Measurements from ENCODE around the gene NTF4.
A peak's percentile ranks its signal among the peaks of the same experiment; 100 is the strongest.

The NTF4 gene

DNA sequence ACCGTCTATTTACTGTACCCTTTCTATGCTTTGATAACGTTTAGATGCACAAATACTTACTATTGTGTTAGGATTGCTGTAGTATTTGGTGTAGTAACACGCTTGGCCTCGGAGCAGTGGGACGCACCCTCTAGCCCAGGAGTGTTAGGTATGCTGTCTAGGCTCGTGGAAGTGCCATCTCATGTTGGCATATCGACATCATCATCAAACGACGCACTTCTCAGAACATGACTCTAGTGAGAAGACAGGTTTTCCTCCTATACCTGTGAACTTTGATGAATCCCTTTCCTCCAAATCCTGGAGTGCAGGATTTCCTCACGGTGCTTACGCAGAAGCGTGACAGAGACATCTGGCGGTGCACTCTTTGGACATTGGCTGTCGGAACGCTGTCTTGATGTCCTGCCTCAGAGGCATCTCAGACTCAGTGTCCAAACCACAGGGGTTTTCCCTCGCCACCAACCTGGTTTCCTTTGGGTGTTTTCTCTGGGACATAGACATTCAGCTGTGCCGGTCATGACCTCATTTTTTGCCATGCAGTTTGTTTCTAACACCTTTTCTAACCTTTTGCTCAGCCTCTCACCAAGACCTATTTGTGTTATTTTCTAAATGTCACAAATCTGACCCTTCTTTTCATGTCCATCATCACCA is 26.9 kb upstream of the NTF4 start:
- no peak for DNase-seq (ENCODE audit: low spot score)

DNA sequence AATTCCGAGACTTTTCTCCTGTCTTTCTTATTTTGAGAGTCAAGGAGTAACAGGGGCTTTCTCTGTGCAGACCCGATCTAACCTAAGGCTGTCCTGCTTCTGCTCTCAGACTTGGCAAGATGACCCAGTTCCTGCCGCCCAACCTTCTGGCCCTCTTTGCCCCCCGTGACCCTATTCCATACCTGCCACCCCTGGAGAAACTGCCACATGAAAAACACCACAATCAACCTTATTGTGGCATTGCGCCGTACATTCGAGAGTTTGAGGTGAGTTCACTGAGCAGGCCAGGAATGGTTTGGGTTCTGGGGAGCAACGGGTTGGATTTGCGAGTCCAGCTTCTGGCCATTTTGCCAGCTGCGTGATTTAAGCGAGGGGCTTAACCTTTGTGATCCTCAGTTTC is 21.7 kb upstream of the NTF4 start:
- DNase-seq (ENCODE audit: low spot score) = no peak

DNA sequence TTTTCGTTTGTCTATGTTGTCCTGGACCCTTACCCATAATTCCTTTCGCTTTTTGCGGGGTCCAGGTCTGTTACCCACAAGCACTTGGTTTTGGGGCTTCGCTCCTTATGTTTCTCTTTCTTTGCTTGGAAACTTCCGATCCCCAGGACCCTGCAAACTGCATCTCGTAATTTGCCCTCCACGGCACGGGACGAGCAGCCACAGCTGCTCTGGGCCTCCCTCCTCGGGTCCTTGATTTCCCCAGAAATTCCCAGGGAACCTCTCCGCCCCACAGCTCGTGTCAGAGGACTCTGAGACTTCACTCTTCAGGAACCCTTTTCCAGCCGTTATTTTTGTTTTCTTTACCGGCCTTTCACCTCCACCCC is 21.2 kb upstream of the NTF4 start:
- DNase-seq (ENCODE audit: low spot score) = no peak

DNA sequence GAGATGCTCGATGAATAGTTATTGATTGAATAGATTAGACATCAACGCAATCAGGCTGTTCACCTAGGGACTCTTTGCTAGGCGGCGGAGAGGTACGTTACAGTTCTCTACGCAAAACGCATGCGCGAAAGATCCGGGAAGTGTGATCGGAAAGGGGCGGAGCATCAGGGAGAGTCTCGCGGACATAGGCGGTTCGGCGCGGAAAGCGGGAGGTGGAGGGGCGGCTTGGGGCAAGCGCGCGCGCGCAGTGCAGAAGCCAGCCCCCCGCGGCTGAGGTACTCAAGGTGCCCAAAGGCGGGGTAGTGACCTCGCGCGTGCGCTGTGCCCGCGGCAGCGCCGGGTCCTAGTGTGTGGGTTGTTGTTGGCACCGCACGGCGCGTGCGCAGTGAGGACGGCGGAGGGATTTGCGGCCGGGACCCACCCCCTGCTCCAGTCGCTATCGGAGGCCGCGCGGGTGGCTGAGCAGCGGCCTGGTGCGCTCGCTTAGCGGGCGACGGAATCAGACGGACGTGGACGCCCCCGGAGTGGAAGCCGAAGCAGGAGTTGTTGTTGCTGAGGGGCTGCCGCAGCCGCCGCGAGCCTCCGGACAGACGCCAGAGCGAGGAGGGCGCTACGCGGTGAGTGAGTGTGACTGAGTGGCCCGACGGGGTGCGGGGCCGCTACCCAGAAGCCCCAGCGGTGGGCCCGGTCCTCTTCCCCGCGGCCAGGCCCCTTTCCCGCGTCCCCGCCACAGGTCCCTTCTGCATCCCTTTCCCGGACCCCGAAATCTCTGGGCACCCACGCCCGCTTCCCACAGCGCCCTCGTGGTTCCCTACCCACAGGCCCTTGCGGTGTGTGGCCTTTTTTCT is 20.6 kb upstream of the NTF4 start, which contains the start of gene SNRNP70:
Gene SNRNP70 (plus strand): TSS at position 432 of the 848 bp plus-strand sequence. CDS start 964 bp downstream, outside the sequence.
- peak; percentile 99 for DNase-seq (ENCODE audit: low spot score)

DNA sequence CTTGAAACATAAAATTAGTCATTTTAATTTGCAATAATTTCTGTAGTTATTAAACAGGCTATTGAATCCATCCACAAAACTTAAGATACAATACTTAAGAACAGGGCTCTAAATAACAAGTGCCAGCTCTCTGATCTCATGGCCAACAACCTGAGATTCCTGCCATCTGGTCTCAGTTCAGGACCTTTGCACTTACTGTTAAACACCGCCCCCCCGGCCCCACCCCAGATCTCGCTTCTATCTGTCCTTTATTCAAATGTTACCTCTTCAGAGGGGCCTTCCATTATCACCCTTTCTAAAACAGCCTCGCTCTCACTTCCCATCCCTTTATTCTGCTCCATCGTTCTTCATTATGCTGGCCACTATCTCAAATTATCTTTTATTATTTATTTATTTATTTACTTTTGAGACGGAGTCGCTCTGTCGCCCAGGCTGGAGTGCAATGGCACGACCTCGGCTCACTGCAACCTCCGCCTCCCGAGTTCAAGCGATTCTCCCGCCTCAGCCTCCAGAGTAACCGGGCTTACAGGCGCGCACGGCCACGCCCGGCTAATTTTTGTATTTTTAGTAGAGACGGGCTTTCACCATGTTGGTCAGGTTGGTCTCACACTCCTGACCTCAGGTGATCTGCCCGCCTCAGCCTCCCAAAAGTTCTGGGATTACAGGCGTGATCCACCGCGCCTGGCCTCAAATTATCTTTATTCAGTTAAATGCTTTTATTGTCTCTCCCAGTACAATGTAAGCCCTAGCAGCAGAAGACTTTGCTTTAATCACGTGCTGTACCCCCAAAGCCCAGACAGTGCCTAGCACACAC is 19.8 kb upstream of the NTF4 start:
- DNase-seq (ENCODE audit: low spot score) = no peak

DNA sequence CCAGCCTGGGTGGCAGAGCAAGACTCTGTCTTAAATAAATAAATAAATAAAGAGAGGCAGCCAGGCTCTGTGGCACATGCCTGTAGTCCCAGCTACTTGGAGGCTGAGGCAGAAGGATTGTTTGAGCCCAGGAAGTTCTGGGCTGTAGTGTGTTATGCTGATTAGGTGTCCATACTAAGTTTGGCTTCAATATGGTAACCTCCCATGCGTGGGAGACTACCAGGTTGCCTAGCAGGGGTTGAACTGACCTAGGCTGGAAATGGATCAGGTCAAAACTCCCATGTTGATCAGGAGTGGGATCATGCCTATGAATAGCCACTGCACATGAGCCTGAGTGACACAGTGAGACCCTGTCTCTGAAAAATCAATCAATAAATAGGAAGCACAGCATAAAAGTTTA is 16.7 kb upstream of the NTF4 start:
- no peak for DNase-seq (ENCODE audit: low spot score)

DNA sequence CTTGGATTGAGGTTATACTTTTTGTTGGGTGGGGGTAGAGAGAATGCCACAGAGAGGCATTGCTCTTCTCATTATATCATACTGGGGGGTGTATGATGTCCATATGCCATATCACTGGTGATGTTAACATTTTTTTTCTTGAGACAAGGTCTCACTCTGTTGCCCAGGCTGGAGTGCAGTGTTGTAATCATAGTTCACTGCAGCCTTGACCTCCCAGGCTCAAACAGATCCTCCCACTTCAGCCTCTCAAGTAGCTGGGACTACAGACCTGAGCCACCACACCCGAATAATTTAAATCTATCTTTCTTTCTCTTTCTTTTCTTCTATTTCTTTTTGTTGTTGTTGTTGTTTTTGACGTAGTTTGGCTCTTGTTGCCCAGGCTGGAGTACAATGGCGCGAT is 15.8 kb upstream of the NTF4 start:
- no peak for DNase-seq (ENCODE audit: low spot score)

DNA sequence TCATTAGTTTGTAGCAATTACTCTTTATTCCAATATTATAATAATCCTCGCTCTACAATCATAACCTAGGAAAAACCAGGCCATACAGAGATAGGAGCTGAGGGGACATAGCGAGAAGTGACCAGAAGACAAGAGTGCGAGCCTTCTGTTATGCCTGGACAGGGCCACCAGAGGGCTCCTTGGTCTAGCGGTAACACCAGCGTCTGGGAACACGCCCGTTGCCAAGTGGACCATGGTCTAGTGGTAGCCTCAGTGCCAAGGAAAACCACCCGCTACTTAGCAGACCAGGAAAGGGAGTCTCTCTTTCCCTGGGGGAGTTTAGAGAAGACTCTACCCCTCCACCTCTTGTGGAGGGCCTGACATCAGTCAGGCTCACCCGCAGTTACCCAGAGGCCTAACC is 10.3 kb upstream of the NTF4 start:
- DNase-seq (ENCODE audit: low spot score) = peak; percentile 61

DNA sequence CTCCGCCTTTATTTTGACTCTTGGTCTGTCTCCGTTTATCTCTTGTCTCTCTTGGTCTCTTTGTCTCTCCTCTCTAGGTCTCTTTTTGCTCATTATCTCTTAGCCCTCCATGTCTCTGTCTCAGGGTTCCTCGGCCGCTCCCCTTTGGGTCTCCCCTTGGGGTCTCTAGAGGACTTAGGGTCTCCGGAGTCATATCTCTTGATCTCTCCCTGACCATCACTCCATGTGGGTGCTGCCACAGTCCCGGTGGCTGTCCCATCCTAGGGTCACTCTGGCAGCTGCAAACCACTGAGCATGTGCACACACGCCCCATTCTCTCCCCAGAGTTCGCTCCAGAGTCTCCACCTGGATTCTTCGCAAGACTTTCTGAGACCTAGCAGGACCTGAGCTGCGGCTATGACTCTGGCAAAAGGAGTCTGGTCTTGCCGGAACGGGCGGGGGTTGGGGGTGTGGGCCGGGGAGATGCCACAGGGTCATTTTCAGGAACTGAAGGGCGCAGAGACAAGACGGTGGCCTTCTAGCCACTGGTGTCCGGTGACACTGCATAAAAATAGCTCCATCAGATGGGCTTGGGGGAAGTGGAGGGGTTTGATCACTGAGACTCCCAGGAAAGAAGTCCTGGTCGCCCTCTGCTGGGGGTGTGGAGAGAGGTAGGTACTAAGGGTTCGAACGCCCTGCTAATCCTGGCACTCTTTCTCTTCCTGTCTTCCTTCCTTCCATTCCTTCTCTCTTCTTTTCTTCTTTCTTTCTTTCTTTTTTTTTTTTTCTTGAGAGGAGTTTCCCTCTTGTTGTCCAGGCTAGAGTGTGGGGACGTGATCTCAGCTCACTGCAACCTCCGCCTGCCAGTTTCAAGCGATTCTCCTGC is 9.1 kb upstream of the NTF4 start:
- peak; percentile 44 for DNase-seq (ENCODE audit: low spot score)

DNA sequence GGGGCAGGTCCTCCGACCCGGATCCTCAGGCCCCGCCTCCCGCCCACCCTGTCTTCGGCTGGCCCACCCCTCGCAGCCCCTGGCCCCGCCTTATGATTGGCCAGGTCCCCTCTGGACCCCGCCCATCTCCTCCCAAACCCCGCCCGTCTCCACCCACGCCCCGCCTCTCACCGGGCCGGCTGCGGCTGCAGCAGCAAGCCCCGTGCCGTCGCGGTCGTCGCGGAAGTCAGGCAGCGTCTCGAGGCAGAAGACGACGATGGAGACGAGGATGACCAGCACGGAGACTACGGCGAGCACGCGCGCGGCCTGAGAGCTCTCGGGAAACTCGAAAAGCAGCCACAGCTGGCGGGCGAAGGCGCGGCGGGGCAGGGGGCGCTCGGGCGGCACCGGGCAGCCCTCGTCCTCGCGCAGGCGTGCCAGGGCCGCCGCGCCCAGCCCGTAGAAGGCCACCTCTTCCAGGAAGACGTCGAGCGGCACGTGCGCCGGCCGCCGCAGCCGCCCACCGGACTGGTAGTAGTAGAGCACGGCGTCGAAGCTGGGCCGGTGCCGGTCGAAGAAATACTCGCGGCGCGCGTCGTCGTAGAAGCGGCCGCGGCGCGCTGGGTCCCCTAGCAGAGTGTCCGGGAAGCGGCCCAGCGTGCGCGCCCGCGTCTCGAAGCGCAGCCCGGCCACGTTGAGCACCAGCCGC is 7.4 kb upstream of the NTF4 start:
- DNase-seq (ENCODE audit: low spot score) = no peak

DNA sequence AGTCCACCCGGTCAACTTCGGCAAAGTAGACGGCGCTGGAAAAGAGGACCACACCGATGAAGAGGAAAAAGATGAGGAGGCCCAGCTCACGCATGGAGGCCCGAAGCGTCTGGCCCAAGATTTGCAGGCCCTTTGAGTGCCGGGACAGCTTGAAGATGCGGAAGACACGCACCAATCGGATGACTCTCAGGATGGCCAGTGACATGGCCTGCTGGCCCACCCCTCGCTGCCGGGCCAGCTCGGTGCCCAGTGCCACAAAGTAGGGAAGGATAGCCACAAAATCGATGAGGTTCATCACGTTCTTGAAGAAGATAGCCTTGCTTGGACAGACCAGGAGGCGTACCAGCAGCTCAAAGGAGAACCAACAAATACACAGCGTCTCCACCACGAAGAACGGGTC is 5.8 kb upstream of the NTF4 start:
- DNase-seq (ENCODE audit: low spot score) = no peak

DNA sequence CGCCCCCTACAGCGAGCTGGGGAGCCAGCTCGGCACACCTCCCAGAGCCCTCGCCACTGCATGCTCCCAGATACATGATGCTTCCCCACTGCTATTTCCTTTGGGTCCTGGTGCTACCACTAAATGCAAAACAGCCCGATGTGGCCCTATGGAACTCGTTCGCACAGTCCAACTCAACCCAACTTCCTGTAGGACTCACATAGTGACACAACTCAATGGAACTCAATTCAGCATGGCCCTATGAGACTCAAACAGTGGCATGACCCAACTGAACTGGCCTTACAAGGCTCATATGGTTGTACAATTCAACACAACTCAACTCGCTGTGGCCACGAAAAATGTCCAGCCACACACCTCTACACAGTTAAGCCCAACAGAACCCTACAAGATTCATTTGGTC is 4.4 kb upstream of the NTF4 start:
- DNase-seq (ENCODE audit: low spot score) = no peak

DNA sequence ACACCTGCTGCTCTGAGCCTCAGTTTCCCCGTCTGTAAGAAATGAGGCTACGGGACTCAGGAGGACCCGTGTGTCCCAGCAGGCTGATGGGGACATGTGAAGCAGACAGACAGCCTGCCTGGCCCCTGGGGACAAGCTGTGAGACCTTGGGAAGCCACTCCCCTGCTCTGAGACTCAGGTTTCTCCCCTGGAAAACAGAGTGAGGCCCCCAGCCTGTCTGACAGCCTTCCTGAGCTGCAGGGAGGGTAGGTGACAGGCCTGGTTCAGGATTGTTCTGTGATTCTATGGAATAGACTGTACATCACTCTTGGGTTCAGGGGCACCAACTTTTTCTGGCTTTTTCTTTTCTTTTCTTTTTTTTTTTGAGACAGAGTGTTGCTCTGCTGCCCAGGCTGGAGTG is 2.9 kb upstream of the NTF4 start:
- DNase-seq (ENCODE audit: low spot score) = no peak

DNA sequence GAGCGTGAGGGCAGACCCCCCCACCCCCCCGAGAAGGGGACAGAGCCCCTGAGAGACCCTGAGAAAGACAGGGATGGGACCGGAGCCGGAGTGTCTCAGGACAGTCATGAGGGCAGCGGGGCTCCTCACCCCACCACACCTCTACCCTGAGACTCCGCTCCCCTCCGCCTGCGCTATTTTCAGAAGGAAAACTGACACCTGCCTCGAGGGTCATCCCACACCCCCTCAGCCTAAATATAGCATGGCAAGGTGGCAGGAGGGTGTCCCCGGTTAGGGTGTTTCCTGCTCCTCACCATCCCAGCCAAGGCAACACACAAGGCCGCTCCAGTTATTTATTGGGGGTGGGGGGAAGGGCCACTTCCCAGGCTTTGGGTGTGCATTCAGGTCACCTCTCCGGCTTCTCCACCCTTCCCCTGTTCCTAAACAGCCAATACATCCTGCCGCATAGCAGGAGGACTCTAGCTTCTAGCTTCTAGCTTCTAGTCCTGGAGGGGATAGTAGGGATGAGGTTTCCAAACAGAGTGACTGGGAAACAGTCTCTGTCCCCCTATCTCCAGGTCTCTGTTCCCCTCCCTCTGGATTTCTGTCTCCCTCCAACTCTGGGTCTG is 1.4 kb upstream of the NTF4 start:
- no peak for DNase-seq (ENCODE audit: low spot score)

DNA sequence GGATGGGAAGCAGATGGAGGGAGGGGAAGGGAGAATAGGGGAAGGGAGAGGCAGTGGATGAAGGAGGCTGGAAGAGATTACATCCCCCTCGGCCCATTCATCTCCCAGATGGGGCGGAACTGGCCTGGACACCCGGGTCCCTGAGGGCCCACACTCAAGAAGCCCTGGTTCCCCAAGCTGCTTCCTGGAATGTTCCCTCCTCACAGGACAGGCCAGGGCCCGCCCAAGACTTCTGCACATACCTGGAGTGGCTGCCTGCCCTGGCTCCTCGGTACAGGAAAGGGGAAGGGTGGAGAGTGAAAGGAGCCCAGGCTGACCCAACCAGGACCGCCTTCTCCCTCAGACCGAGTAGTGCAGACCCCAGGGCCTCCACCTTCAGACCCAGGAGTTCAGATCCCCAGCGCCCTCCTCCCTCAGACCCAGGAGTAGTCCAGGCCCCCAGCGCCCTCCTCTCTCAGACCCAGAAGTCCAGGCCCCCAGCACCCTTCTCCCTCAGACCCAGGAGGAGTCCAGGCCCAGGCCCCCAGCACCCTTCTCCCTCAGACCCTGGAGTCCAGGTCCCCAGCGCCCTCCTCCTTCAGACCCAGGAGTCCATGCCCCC is 489 bp downstream of the NTF4 start:
- DNase-seq (ENCODE audit: low spot score) = no peak

DNA sequence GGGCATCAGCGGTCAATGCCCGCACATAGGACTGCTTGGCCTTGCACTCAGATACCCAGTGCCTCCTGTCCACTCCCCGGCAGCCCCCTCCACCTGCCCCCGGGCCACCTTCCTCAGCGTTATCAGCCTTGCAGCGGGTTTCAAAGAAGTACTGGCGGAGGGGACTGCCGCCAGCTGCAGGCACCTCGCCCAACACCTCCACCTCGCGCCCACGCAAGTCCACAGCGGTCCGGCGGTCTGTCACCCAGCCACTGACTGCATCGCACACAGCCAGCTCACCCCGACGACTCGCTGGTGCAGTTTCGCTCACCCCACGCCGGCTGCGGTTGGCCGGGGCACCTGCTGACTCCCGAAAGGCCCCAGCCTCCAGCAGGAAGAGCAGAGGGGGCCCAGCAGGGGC is 3.2 kb downstream of the NTF4 start:
- no peak for DNase-seq (ENCODE audit: low spot score)

DNA sequence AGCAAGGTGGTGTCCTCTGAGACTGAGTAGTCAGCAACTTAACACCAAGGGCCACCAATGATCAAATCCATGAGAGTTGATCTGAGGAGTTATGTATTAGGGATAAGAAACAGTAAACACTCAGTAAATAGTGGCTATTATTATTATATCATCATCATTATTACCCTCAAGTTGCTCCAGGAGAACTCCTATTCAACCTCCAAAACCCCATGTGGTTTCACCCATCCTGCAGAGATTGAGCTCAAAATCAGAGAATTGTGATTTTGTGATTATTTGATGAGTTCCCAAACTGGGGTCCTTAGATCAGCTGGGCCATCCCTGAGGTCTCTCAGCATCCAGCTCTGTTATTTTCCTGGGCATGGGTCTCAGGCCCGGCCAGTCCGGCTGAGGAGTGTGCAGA is 3.6 kb downstream of the NTF4 start:
- DNase-seq (ENCODE audit: low spot score) = no peak

DNA sequence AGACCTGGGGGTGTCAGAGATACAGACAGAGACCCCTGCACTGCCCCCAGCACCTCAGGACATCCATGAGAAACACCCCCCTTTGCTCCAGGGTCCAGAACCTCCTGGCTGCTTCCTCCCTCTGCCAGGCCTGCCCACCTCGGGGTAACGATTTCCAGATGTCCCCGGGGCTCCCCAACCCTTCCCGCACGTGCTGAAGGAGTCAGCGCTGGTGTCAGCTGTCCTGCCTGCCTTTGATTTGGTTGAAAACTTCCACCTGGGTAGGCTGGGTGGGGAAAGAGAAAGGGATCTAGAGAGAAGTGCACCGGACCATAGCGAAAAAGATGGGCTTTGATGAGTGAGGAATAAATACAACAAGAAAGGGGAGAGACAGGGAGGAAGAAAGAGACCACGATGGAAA is 5.6 kb downstream of the NTF4 start:
- DNase-seq (ENCODE audit: low spot score) = no peak

DNA sequence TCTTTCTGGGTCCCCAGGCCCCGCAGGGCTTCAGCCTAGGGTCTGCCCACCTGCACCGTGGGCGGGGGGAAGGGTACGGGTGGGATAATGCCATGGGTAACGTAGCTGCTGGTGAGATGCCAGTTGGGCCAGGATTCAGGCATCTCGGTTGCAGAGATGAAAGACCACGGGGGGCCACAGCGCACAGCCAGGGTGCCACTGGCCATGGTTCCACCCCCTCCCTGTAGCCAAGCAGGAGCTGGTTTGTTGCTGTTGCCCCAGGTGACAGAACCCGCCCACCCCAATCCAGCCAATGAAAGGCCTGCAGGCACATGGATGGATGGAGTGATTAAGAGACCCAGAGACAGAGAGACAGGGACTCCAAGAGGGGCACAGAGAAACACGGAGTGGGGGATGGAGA is 6.1 kb downstream of the NTF4 start:
- DNase-seq (ENCODE audit: low spot score) = no peak

DNA sequence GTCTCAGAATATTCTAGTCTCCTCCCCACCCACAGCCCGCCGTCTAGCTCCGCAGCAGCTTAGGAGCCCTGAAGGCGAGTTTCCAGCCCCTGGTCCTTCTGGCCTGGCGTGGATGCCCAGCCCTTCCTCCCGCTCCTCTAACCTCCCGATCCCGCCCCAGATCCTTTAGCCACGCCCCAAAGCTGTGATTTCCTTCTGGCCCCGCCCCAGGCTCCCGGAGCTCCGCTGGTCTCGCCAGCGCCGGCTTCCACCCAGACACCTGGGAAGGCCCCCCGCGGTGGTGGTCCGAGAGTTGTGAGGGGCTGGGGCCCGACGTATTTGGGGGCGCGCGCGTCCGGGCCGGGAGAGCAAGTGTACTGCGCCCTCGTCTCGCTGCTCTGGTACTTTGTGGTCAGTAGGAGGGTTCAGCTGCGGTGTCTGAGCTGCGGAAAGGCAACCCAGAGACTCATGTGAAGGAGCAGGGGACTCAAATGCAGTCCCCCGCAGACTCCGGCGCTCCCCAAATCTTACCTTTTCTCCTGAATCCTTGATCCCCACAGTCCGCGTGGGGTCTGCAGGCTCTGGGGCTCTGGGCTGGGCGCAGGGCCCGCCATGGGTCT is 6.9 kb downstream of the NTF4 start, which contains the start of gene CGB7:
Gene CGB7 (minus strand): TSS at position 114 of the 599 bp plus-strand sequence. CDS start 2,374 bp downstream, outside the sequence.
- no peak for DNase-seq (ENCODE audit: low spot score)

Data from RKO (cell line).